Iris pigment epithelial cell (primary cell): ENCODE measurements around the gene MRPL4.

Experiments used
- DNase-seq: peaks from one replicate; pipeline ENCODE4 v3.0.0-alpha.2; 2011; ENCODE audit warnings: low read depth

MRPL4 gene

DNA sequence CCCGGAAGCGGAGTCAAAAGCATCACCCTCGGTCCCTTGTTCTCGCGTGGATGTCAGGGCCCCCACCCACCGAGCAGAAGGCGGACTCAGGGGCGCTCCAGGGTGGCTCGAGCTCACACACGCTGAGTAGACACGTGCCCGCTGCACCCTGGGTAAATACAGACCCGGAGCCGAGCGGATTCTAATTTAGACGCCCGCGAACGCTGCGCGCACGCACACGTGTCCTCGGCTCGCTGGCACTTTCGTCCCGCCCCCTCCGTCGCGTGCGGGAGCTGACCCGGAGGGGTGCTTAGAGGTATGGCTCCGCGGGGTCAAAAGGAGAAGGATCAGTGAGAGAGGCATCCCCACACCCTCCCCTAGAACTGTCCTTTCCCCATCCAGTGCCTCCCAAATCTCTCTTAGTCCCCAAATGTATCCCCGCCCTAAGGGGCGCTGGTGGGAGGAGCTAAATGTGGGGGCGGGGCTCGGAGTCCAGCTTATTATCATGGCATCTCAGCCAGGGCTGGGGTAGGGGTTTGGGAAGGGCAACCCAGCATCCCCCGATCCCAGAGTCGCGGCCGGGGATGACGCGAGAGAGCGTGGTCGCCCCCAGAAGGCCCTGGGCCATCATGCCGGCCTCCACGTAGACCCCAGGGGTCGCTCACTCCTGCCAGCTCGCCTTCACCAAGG, 37.3 kb downstream of the MRPL4 start:
- DNase-seq = peak; percentile 63

DNA sequence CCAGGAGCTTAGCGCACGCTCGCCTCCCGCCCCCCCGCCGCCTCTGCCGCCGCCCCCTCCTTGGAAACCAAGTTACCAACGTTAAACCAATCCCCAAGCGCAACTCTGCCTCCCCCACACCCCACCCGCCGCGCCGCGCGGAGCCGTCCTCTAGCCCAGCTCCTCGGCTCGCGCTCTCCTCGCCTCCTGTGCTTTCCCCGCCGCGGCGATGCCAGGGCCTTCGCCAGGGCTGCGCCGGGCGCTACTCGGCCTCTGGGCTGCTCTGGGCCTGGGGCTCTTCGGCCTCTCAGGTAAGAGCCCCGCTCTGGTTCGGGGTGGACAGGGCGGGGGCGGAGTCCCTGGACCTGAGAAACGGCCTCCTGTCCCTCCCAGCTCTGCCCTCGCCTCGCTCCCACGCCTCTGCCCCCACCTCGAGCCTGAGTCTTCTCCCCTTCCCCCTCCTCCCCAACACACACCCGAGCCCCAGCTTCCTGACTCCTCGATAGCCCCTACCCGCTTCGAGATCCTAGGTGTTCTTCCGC, 37.9 kb downstream of the MRPL4 start, which contains the start of gene ICAM5:
ICAM5 (plus strand) TSS at position 117 of the 521 bp plus-strand sequence; CDS start at position 209, 92 bp downstream.
- DNase-seq = no peak

DNA sequence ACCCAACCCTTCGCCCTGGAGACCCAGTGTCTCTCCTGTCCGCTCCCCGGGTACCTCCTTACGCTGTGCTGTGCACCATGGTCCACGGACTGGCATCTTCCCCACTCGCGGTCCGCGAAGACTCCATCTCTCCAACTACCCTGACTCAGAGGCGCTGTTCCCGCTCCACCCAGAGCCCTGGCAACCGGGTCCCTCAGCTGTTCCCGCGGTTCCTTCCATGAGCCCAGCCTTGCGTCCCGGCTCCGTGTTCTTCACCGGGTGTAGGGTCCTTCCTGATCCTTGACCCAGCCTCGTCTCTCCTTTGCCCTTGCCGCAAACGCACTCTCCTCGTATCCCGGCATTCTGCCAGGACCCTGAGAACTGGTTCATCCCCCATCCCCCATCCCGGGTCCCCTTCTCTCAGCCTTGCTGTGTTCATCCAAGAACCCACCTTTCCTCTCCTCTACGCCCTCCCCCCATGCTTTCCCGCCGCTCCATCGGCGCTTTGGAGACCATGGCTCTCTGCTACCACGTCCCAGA, 38.4 kb downstream of the MRPL4 start:
- no peak for DNase-seq

DNA sequence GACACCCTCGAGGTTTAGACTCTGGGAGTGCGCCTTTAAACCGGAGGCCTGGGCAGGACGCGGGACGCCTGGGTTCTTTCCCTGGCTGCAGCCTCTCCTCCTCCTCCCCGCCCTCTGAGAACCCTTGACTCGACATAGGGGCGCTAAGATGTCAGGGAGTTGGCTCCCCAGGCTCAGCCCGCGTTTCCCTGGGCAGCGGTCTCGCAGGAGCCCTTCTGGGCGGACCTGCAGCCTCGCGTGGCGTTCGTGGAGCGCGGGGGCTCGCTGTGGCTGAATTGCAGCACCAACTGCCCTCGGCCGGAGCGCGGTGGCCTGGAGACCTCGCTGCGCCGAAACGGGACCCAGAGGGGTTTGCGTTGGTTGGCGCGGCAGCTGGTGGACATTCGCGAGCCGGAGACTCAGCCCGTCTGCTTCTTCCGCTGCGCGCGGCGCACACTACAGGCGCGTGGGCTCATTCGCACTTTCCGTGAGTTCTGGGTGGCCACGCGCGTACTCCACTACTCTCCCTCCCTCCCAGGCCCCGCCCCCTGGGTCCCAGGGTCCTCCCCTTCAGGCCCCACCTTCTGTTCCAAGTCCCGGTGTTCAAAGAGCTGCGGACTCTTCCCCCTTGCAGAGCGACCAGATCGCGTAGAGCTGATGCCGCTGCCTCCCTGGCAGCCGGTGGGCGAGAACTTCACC, 39.0 kb downstream of the MRPL4 start:
- peak; percentile 41 for DNase-seq

DNA sequence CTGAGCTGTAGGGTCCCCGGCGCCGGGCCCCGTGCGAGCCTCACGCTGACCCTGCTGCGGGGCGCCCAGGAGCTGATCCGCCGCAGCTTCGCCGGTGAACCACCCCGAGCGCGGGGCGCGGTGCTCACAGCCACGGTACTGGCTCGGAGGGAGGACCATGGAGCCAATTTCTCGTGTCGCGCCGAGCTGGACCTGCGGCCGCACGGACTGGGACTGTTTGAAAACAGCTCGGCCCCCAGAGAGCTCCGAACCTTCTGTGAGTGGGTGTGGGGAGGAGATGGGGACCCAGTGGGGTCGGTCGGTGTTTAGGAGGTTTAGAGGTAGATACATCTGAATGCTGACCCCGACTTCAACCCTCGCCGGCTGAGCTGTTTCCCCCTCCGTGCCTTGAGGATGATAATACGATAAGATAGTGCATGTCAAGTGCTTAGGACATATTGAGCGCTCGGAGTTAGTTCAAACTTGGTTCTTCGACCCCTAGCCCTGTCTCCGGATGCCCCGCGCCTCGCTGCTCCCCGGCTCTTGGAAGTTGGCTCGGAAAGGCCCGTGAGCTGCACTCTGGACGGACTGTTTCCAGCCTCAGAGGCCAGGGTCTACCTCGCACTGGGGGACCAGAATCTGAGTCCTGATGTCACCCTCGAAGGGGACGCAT, 39.7 kb downstream of the MRPL4 start:
- DNase-seq = no peak

DNA sequence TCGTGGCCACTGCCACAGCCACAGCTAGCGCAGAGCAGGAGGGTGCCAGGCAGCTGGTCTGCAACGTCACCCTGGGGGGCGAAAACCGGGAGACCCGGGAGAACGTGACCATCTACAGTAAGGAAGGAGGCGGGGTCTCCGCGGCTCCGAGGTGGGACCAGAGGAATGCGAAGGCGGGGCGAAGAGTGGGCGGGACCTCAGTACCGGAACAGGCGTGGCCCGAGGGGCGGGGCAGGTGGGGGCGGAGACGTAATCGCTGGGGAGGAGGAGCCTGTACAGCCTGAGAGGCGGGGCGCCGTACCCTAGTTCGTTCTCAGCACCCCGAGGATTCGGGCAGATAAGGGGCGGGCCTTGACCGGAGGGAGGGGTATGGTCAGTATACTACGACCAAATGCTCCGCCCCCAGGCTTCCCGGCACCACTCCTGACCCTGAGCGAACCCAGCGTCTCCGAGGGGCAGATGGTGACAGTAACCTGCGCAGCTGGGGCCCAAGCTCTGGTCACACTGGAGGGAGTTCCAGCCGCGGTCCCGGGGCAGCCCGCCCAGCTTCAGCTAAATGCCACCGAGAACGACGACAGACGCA, 40.3 kb downstream of the MRPL4 start:
- peak; percentile 78 for DNase-seq

DNA sequence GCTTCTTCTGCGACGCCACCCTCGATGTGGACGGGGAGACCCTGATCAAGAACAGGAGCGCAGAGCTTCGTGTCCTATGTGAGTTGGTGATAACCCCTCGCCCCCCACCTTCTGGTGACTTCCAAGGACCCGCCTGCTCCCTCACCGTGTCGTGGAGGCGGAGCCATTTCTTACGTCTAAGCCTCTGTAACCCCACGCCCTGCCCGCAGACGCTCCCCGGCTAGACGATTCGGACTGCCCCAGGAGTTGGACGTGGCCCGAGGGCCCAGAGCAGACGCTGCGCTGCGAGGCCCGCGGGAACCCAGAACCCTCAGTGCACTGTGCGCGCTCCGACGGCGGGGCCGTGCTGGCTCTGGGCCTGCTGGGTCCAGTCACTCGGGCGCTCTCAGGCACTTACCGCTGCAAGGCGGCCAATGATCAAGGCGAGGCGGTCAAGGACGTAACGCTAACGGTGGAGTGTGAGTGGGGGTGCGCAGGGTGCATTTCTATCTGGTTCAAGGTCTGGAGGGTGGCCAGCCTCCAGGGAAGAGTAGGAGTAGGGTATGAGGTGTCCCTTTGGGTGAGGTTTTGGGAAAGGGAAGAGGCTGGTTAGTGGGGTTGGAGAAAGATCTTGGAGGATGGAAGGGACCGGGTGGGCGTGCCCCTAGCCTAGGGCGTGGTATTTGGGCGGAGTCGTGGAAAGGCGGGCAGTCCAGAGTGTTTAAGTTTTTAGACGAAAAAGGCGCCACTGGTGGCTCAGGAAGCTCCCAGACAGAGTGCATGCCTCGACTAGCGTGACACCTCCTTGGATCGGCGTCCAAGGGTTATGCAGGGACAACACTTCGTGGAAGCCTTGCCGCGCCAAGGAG, 41.0 kb downstream of the MRPL4 start:
- no peak for DNase-seq

DNA sequence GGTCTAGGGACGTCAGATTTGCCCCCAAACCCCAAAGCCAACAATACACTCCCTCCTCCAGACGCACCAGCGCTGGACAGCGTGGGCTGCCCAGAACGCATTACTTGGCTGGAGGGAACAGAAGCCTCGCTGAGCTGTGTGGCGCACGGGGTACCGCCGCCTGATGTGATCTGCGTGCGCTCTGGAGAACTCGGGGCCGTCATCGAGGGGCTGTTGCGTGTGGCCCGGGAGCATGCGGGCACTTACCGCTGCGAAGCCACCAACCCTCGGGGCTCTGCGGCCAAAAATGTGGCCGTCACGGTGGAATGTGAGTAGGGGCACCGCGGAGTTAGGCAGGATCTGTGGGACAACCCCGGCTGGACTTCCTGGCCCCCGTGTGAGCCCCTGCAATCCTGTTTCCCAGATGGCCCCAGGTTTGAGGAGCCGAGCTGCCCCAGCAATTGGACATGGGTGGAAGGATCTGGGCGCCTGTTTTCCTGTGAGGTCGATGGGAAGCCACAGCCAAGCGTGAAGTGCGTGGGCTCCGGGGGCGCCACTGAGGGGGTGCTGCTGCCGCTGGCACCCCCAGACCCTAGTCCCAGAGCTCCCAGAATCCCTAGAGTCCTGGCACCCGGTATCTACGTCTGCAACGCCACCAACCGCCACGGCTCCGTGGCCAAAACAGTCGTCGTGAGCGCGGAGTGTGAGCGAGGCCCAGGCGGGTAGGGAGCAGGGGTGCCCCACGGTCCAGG, 41.8 kb downstream of the MRPL4 start:
- DNase-seq = no peak

DNA sequence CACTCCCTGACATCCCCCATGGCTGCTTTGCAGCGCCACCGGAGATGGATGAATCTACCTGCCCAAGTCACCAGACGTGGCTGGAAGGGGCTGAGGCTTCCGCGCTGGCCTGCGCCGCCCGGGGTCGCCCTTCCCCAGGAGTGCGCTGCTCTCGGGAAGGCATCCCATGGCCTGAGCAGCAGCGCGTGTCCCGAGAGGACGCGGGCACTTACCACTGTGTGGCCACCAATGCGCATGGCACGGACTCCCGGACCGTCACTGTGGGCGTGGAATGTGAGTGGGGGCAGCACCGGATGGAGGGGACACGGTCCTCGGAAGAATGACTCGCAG, 42.3 kb downstream of the MRPL4 start:
- no peak for DNase-seq

DNA sequence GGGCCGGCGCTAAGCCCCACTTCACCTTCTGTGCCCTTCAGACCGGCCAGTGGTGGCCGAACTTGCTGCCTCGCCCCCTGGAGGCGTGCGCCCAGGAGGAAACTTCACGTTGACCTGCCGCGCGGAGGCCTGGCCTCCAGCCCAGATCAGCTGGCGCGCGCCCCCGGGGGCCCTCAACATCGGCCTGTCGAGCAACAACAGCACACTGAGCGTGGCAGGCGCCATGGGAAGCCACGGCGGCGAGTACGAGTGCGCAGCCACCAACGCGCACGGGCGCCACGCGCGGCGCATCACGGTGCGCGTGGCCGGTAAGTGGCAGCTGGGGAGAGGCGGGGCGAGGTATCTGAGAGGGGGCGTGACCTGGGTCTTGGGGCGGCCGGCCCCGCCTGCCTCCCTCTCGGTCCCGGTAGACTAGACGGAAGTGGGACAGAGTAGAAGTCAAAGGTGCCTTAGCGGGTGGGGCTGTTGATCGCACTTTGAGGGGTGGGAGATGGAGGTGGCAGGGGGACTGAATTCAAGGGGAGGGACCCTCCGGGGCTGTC, 43.4 kb downstream of the MRPL4 start:
- no peak for DNase-seq

DNA sequence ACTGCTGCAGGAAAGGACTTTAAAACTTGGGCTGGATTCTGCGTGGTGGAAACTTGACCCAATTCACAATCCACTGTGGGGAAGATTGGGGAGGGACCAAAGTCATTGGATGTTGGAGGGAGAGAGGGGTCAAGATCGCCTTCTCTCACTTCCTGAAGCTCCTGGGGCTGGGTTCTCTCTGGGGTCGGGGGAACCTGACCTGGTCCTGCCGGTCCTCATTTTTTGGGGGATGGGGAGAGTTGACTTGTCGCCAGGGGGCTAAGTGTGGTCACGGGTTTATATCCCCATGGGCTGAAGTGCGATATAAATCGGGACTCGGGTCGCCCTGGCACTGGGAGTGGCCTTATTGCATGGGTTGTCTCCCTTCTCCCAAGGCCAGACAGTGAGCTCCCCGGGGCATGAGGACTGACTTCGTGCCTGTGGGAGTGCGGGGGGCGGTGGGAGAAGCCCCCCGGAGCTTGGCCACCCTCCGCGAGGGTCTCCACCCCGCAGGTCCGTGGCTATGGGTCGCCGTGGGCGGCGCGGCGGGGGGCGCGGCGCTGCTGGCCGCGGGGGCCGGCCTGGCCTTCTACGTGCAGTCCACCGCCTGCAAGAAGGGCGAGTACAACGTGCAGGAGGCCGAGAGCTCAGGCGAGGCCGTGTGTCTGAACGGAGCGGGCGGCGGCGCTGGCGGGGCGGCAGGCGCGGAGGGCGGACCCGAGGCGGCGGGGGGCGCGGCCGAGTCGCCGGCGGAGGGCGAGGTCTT, 44.0 kb downstream of the MRPL4 start:
- DNase-seq = no peak

DNA sequence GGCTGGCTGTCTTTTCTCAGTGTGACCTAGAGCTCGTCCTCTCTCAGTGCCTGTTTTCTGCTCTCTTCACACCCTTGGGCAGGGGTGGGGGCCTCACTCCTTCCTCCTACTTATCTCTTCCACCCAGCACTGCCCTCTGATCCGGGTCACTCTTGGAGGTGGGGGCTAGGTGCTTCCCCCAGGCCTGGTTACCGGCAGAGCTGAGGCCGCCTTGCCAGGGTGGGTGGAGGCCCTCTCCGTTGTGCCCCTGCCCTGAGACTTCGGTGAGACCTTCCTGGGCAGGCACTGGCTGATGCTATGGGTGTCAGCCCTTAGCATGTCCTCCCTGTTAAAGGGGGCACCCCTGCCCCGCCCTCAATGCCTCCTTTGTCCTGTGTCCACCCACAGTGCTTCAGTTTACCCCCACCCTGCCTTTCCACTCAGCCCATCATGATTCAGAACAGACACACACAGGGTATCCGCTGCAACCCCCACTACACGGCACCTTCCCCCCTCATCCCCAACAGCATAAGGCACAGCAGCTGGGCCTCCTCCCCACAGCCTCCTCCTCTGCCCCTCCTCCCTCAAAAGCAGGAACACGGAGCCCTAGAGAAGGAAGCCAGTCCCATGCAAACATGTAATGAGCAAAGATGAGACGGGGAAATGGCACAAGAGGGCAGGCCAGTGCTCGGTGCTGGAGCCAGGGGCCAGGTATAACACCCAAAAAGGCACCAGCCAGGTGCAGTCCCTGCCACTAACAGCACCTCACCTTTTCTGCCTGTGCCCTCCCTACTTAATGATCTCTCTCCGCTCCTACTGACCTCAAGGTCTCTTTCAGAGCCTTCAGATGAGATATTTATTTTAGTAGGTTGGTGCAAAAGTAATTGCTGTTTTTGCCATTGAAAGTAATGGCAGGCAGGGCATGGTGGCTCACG, 47.8 kb downstream of the MRPL4 start:
- DNase-seq = no peak

DNA sequence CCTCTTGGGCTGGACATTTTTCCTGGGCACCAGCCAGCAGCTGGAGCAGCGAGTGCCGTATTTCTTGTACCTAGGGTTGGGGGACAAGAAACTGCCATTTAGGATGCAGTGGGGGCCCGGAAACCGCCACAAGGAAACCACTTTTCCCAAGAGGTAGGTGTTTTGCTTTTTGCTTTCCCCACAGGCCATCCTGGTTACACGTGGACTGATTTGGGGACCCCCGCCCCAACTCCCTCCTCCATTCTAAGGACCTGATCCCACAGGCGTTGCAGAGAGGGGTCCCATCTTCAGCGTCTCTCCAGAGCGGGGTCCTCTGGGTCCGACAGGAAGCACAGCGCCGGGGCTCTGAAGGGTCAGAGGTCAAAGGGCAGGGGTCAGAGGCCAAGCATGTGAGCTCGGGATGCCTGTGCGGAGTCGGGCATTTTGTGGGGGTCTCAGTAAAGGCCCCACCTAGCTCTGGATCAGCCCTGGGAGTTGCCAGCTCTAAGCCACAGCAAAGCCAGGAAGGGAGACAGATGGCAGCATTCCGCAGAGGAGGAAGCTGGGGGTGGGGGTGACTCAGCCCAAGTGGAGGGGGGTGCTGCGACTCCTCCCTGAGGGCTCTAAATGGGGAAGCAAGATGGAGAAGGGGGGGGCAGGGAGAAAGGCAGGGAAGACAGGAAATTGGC, 53.3 kb downstream of the MRPL4 start:
- DNase-seq = peak; percentile 54

DNA sequence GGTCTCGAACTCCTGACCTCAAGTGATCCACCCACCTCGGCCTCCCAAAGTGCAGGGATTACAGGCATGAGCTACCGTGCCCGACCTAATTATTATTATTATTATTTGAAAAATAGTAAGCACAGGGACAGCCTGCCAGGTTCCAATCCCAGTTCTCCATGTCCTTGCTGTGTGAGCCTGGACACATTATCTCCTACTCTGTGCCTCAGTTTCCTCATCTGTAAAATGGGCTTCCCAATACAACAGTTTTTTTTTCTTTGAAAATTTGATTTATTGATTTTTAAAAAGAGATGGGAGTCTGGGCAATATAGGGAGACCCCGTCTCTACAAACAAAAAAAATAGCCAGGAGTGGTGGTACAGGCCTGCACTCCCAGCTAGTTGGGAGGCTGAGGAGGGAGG, 54.3 kb downstream of the MRPL4 start:
- no peak for DNase-seq

DNA sequence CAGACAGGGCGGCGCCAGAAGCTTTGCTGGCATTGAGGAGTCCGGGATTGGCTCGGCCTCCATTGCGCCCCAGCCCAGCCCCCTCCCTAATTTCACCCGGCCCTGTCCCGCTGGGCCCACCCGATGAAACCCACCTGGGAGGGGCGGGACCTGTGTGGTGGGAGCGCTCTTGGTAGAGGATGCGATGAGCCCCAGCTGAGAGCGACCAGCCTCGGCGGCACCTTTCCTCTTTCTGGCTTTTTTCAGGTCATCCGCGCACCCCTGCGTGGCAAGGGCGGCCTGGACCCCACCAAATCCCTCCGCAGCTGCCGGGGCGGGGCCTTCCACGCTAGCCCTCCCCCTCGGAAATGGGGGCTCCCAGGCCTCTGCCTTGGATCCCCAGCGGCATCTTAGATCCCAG, 57.4 kb downstream of the MRPL4 start, which contains the start of gene ZGLP1:
ZGLP1 (minus strand) TSS at position 393 of the 400 bp plus-strand sequence.
- no peak for DNase-seq
